NCI-H526 treated with DMSO at 0.1 percent for 48 hours (cell line): ENCODE measurements around the gene RCAN1.
A peak's percentile ranks its signal among the peaks of the same experiment; 100 is the strongest.
"Not testable (repeated sequence)": the region's sequence is repeated elsewhere in the genome, so short reads cannot be mapped to it uniquely, and the experiment has no call there.

Source experiments
- DNase-seq: peaks from one replicate; lab custom pipeline; 2025; lab: John Stamatoyannopoulos, UW

Gene RCAN1

DNA sequence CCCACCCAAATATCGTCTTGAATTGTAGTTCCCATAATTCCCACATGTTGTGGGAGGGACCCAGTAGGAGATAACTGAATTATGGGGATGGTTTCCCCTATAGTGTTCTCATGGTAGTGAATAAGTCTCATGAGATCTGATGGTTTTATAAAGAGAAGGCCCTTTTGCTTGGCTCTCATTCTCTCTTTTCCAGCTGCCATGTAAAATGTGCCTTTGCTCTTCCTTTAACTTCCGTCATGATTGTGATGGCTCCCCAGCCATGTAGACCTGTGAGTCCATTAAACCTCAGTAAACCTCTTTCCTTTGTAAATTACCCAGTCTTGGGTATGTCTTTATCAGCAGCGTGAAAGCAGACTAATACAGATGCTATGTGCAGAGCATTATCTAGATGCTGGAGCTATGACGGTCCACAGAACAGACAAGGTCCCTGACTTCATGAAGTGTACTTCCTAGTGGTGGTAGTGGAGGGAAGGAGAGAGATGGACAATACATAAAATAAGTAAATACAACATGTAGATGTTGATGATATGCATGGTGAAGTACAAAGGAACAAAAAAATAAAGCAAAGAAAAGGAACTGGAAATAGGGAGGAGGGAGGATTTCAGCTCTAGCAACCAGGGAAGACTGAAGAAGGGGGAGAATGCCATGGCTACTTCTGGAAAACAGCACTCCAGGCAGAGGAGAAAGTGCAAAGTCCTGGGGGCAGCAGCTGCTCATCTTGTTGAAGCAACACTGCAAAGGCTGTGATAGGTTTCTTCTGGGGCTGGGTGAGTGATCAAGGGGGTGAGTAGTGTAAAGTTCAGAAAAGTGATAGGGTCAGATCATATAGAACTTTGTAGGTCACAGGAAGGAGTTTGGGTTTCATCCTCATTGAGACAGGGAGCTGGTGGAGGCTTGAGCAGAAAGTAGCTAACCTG, 6.8 kb upstream of the RCAN1 start:
- no peak for DNase-seq

GRCh38 chr21:34619841-34620665, 5.1 kb upstream of the RCAN1 start:
- no peak for DNase-seq

DNA sequence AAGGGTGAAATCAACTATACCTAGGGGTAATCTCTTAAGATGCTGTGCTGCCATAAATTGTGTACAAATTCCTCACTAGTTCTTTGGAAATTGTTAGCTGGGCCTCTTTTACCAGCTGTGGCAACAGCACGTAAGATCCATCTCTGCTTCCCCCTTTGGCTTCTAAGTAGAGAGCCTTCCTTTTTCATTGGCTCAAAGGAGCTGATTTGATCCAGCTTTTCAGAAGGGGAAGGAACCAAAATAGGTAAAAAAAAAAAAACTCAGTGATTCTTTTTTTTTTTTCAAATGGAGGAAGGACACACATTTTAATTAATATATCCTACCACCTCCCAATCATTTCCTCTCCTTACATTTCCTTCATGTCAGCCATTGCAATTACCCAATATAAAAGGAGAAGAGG, 4.0 kb upstream of the RCAN1 start:
- DNase-seq: no peak

- no peak for DNase-seq
These were observed 2.9 kb upstream of the RCAN1 start for GRCh38 chr21:34617753-34618339.

DNA sequence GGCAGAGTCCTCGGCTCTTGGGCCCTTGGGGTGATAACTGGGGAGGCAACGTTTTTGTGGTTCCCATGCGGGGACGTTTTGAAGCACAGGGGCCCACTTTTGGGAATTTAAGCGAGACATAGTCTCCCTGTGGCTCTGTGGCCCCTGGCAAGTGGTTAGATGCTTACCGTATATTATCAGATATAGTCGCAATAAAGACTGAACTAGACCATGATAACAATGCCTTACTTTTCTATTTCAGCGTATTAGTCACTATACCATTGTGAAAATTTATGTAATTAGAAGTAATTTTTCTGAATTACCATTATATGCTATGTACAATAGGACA, 538 bp upstream of the RCAN1 start:
- DNase-seq: peak; percentile 56

- DNase-seq: no peak
These were observed 960 bp downstream of the RCAN1 start for GRCh38 chr21:34613679-34614627.

- no peak for DNase-seq
These were observed 2.4 kb downstream of the RCAN1 start for GRCh38 chr21:34612557-34612956.

- no peak for DNase-seq
These were observed 2.9 kb downstream of the RCAN1 start for GRCh38 chr21:34612056-34612455.

- DNase-seq: no peak
These were observed 3.4 kb downstream of the RCAN1 start for GRCh38 chr21:34611528-34611927.

- no peak for DNase-seq
These were observed 4.9 kb downstream of the RCAN1 start for GRCh38 chr21:34609933-34610549.

DNA sequence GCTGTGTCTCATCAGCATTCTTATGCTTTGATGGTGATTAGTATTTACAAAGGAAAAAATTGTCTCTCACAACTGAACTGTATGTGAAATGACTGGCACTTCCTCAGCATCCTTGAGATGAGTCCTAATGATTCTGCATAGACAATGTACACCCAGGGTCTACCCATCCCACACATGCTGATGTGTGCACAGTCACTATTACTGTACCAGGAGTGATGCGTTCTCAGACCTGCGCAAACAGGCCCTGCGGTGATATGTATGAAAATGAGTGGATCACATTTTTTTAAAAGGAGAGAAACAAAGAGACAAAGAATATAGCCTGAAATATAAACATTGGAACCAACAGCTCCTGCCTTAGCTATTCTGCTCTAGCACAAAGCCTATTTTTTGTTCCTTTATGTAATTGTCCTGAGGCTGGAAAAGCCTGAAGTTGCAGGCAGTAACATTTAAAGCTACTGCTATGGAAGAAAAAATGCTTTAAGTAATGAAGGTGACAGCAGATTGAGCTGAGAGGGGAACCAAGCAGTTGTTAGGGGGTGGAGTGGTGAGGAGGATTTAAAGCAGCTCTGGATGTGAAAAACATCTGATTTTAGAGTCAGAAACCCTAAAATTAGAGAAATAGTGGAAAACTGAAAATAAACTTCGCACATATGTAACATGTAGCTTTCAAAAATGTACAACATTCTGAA, 5.5 kb downstream of the RCAN1 start:
- DNase-seq: peak; percentile 5

- not testable (repeated sequence) for DNase-seq
These were observed 7.5 kb downstream of the RCAN1 start for GRCh38 chr21:34607376-34607775.

GRCh38 chr21:34606621-34607020, 8.3 kb downstream of the RCAN1 start:
- no peak for DNase-seq

DNA sequence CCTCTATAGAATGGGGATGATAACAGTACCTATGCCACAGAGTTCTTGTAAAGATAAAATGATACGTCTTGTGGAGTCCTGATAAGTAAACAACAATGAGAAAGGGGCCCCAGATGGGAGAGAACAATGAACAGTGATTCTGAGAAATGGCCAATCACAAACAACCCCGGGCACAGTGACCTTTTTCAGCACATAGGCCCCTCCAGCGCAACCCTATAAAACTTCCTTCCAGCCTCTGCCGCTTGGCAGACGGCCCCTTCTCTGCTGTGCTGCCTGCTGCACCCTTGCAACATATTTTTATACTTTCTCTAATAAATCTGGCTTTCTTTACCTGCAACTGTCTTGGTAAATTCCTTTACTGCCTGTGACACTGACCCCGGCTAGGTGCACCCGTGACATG, 8.9 kb downstream of the RCAN1 start:
- DNase-seq: no peak

- DNase-seq: not testable (repeated sequence)
These were observed 10.0 kb downstream of the RCAN1 start for GRCh38 chr21:34604956-34605355.

- DNase-seq: no peak
These were observed 10.4 kb downstream of the RCAN1 start for GRCh38 chr21:34604556-34604955.

- no peak for DNase-seq
These were observed 11.2 kb downstream of the RCAN1 start for GRCh38 chr21:34603710-34604057.

- peak; percentile 38 for DNase-seq
These were observed 11.8 kb downstream of the RCAN1 start for GRCh38 chr21:34603002-34603709.

- no peak for DNase-seq
These were observed 12.9 kb downstream of the RCAN1 start for GRCh38 chr21:34602061-34602460.

DNA sequence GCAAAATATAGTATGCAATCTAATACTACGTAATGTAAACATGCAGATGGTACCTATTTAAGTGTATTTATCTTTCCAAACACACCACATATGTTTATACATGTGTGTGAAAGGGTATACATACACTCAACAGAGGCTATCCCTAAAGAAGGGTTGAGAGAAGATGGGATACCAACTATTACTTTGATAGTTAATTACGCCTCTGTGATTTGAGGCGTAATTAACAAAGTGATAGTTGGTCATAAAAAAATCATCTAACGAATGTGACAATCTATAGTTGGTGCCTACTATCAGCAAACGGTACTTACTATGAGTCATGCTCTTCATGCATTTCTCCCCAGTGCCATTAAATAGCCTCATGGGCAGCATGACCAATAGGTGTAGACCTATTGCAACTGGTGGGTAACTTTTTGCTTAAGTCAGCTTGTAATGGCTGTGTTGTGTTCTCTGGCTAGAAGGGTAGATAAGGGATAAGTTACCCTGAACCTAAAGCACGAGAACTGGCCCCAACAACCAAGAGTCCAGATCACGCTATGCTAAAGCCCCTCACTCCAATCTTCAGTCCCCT, 15.3 kb downstream of the RCAN1 start:
- DNase-seq: no peak
